Thyroid gland (tissue), 4 donors: ENCODE data around the gene JUN. TPM values are rescaled to one million over a fixed set of nuclear protein-coding genes. Genes with fewer than 3 reads are reported as not detected.
A peak's percentile ranks its signal among the peaks of the same experiment; 100 is the strongest.

Experiments
- DNase-seq, 2 donors: peaks; one replicate each; pipeline ENCODE4 v3.0.0-alpha.2; 2019
- H3K27ac ChIP-seq, 3 donors: fragments of 200-600 bp; sonication (generic); 1 replicate in 2 of 3; 2 replicates in 1 of 3; pipeline ENCODE4 v1.5.1; 2016 to 2019; ENCODE audit warnings: mild to moderate bottlenecking in 1 of 3, moderate library complexity in 1 of 3
- H3K27me3 ChIP-seq: fragments of 200-600 bp; sonication (generic); one replicate; pipeline ENCODE4 v1.5.1; 2019
- H3K36me3 ChIP-seq, 2 donors: fragments of 200-600 bp; sonication (generic); one replicate each; pipeline ENCODE4 v1.5.1; 2016 to 2019
- H3K4me1 ChIP-seq, 2 donors: fragments of 200-600 bp; sonication (generic); one replicate each; pipeline ENCODE4 v1.5.1; 2017 to 2019
- H3K4me3 ChIP-seq, 3 donors: fragments of 200-600 bp; sonication (generic); replicated peaks in 1 of 3; 1 replicate in 2 of 3; 2 replicates in 1 of 3; pipeline ENCODE4 v1.5.1; 2016; ENCODE audit warnings: mild to moderate bottlenecking in 1 of 3
- H3K9me3 ChIP-seq: fragments of 200-600 bp; sonication (generic); one replicate; pipeline ENCODE4 v1.5.1; 2017
- CTCF ChIP-seq, 6 experiments: fragments of 200-600 bp in 3 of 6; fragments of 450-650 bp in 3 of 6; sonication (generic) in 3 of 6; IDR thresholded peaks; one replicate each; pipeline ENCODE4 v1.5.1; 2016 to 2019; ENCODE audit warnings: antibody characterized with exemption in 6 of 6, mild to moderate bottlenecking in 2 of 6, inconsistent platforms in 1 of 6, moderate library complexity in 1 of 6
- POLR2A ChIP-seq, 2 donors: fragments of 450-650 bp; IDR thresholded peaks; one replicate each; pipeline ENCODE4 v1.6.1; 2017; ENCODE audit warnings: antibody characterized with exemption in 2 of 2, mild to moderate bottlenecking in 2 of 2, moderate library complexity in 1 of 2
- WGBS, 2 donors: methylation state at CpG; one replicate each; pipeline ENCODE4 v1.1.5; 2017; 5-methylcytosine and 5-hydroxymethylcytosine counted together
- intact Hi-C: fragments of 100-400 bp; cut with DNase I; formaldehyde crosslinking; loops from one replicate; pipeline ENCODE4 v1.15.1; 2023
- total RNA-seq, 4 donors: library from RNA; depleted of rRNA; stranded (reverse); fragments of >200 nt; gene quantifications; one replicate each; pipeline ENCODE4 v1.2.3, GENCODE V29; 2016

Gene JUN
- total RNA-seq, 4 donors from 2014 or later: 124 to 283 (median 133) TPM

GRCh38 chr1:58764294-58764978 lies 19.4 kb downstream of the JUN start:
- WGBS, 2 donors: 32 to 38% methylated on average over 3 of the region's 3 CpGs
- no peaks in the 10 kb centered on the region for H3K9me3 ChIP-seq
- peaks cover 10 to 27% of the 10 kb centered on the region in 2 donors for H3K4me1 ChIP-seq
- no peak for DNase-seq
- peak overlapping the region; percentile 53 to 74 (median 54) for H3K27ac ChIP-seq
- TF ChIP-seq POLR2A (IDR thresholded peaks at IDR 0.05): no peak
- TF ChIP-seq CTCF (IDR thresholded peaks at IDR 0.05): no peak
- intact Hi-C loops: no loop called here
- no peaks in the 10 kb centered on the region for H3K27me3 ChIP-seq
- H3K36me3 ChIP-seq: no peaks in the 10 kb centered on the region
- no peak overlapping the region for H3K4me3 ChIP-seq

- Histone ChIP-seq H3K36me3 (no peaks in the 10 kb centered on the region), H3K27ac (peak overlapping the region; percentile 53 to 74 (median 54)), H3K4me3 (no peak overlapping the region), H3K9me3 (no peaks in the 10 kb centered on the region), H3K4me1 (peaks cover 10 to 23% of the 10 kb centered on the region in 2 donors), H3K27me3 (no peaks in the 10 kb centered on the region)
- DNase-seq: no peak
- TF ChIP-seq POLR2A (IDR thresholded peaks at IDR 0.05) (no peak), CTCF (IDR thresholded peaks at IDR 0.05) (no peak)
- intact Hi-C loops: no loop called here
- WGBS, 2 donors: 72 to 80% methylated on average over 3 of the region's 3 CpGs
Observed at GRCh38 chr1:58763214-58763613, 20.6 kb downstream of the JUN start.

- TF ChIP-seq CTCF (IDR thresholded peaks at IDR 0.05) (no peak), POLR2A (IDR thresholded peaks at IDR 0.05) (no peak)
- no peak for DNase-seq
- H3K27ac ChIP-seq: peak overlapping the region in 2 of 3 donors; percentile 52 to 74
- H3K9me3 ChIP-seq: no peaks in the 10 kb centered on the region
- no peaks in the 10 kb centered on the region for H3K27me3 ChIP-seq
- H3K4me3 ChIP-seq: no peak overlapping the region
- no peaks in the 10 kb centered on the region for H3K36me3 ChIP-seq
- peaks cover 10 to 23% of the 10 kb centered on the region in 2 donors for H3K4me1 ChIP-seq
- intact Hi-C loops: no loop called here
Observed at GRCh38 chr1:58762806-58763205, 21.0 kb downstream of the JUN start.

GRCh38 chr1:58755468-58755872 lies 28.4 kb downstream of the JUN start:
- H3K27me3 ChIP-seq: no peaks in the 10 kb centered on the region
- intact Hi-C loops: no loop called here
- no peaks in the 10 kb centered on the region for H3K36me3 ChIP-seq
- WGBS, 2 donors: 9 to 17% methylated on average over 6 of the region's 6 CpGs
- no peaks in the 10 kb centered on the region for H3K9me3 ChIP-seq
- peak in 1 of 2 donors; percentile 11 for TF ChIP-seq POLR2A (IDR thresholded peaks at IDR 0.05)
- no peak for TF ChIP-seq CTCF (IDR thresholded peaks at IDR 0.05)
- peaks cover 12 to 27% of the 10 kb centered on the region in 2 donors for H3K4me1 ChIP-seq
- H3K27ac ChIP-seq: peak overlapping the region; percentile 46 to 70 (median 55)
- H3K4me3 ChIP-seq: no peak overlapping the region
- peak; percentile 86 to 87 for DNase-seq

GRCh38 chr1:58754683-58755467 lies 29.0 kb downstream of the JUN start:
- H3K4me3 ChIP-seq: no peak overlapping the region
- H3K27ac ChIP-seq: peak overlapping the region; percentile 46 to 70 (median 55)
- H3K4me1 ChIP-seq: peaks cover 12 to 27% of the 10 kb centered on the region in 2 donors
- intact Hi-C loops: no loop called here
- H3K36me3 ChIP-seq: no peaks in the 10 kb centered on the region
- TF ChIP-seq CTCF (IDR thresholded peaks at IDR 0.05) (no peak), POLR2A (IDR thresholded peaks at IDR 0.05) (no peak)
- no peaks in the 10 kb centered on the region for H3K9me3 ChIP-seq
- WGBS, 2 donors: 67 to 70% methylated on average over 7 of the region's 7 CpGs
- H3K27me3 ChIP-seq: no peaks in the 10 kb centered on the region
- DNase-seq: no peak
